Measurements from ENCODE around the gene IHH.

Gene IHH

GRCh38 chr2:219022616-219023015 is 38.1 kb downstream of the IHH start:
- no peak overlapping the region for H2BK15ac ChIP-seq (ENCODE audit: low read length)
- no peaks in the 10 kb centered on the region for H3K36me3 ChIP-seq (replicated peaks in 1 of 2; ENCODE audit: control insufficient read depth in 2 of 2, insufficient read depth in 2 of 2, low read length in 2 of 2)
- no peak overlapping the region for H4K8ac ChIP-seq (ENCODE audit: low read depth, low read length)
- H3K4me2 ChIP-seq (ENCODE audit: insufficient read depth, low read length, poor library complexity, severe bottlenecking) = no peak overlapping the region
- no peak for DNase-seq (ENCODE audit: low spot score)
- H3K9me3 ChIP-seq (replicated peaks in 1 of 2; ENCODE audit: control insufficient read depth in 2 of 2, insufficient read depth in 1 of 2, low read depth in 1 of 2, low read length in 2 of 2) = no peaks in the 10 kb centered on the region
- H4K91ac ChIP-seq (ENCODE audit: low read depth, low read length, poor library complexity) = no peak overlapping the region
- peak overlapping the region; percentile 23 for H2AK5ac ChIP-seq (ENCODE audit: low read depth, low read length)
- no peak overlapping the region for H3K9ac ChIP-seq (ENCODE audit: low read depth, low read length, poor library complexity)
- H3K79me1 ChIP-seq (ENCODE audit: low read depth, low read length) = no peaks in the 10 kb centered on the region
- H3K4me3 ChIP-seq (ENCODE audit: low read length in 2 of 2) = no peak overlapping the region
- no peak overlapping the region for H3K27ac ChIP-seq (replicated peaks; ENCODE audit: low read length)
- no peak overlapping the region for H2BK5ac ChIP-seq (ENCODE audit: low read length)
- H3K4me1 ChIP-seq (ENCODE audit: control insufficient read depth in 2 of 2, insufficient read depth in 1 of 2, low read depth in 1 of 2, low read length in 2 of 2) = peaks cover 4 to 13% of the 10 kb centered on the region in 2 donors
- WGBS, 2 donors (ENCODE audit: extremely low coverage in 2 of 2, insufficient read length in 2 of 2, insufficient replicate concordance in 1 of 2) = no CpG with 5 or more reads among the region's 5 CpGs
- H2AFZ ChIP-seq (ENCODE audit: low read length) = no peak overlapping the region
- no peak overlapping the region for H3K14ac ChIP-seq (ENCODE audit: low read length)
- no peak overlapping the region for H3K4ac ChIP-seq (ENCODE audit: low read length)
- H3K27me3 ChIP-seq (ENCODE audit: control insufficient read depth in 3 of 3, insufficient read depth in 3 of 3, low read depth in 1 of 3, low read length in 3 of 3) = peaks cover 0 to 80% (median 2%) of the 10 kb centered on the region in 3 experiments
- H3K23ac ChIP-seq (ENCODE audit: low read depth, low read length, poor library complexity) = no peak overlapping the region
- H3K18ac ChIP-seq (ENCODE audit: low read length) = no peak overlapping the region
- no peak overlapping the region for H2BK120ac ChIP-seq (ENCODE audit: low read depth, low read length)
- H2BK12ac ChIP-seq (ENCODE audit: low read length) = no peak overlapping the region

GRCh38 chr2:219022041-219022440 is 38.7 kb downstream of the IHH start:
- no peak overlapping the region for H3K4ac ChIP-seq (ENCODE audit: low read length)
- H2BK15ac ChIP-seq (ENCODE audit: low read length) = peak overlapping the region; percentile 56
- H3K4me2 ChIP-seq (ENCODE audit: insufficient read depth, low read length, poor library complexity, severe bottlenecking) = no peak overlapping the region
- no peak overlapping the region for H3K4me3 ChIP-seq (ENCODE audit: low read length in 2 of 2)
- H2AK5ac ChIP-seq (ENCODE audit: low read depth, low read length) = peak overlapping the region; percentile 13
- no peak for DNase-seq (ENCODE audit: low spot score)
- H3K14ac ChIP-seq (ENCODE audit: low read length) = peak overlapping the region; percentile 42
- H3K79me1 ChIP-seq (ENCODE audit: low read depth, low read length) = no peaks in the 10 kb centered on the region
- H2BK12ac ChIP-seq (ENCODE audit: low read length) = no peak overlapping the region
- H3K9ac ChIP-seq (ENCODE audit: low read depth, low read length, poor library complexity) = no peak overlapping the region
- no peak overlapping the region for H4K91ac ChIP-seq (ENCODE audit: low read depth, low read length, poor library complexity)
- no peaks in the 10 kb centered on the region for H3K9me3 ChIP-seq (replicated peaks in 1 of 2; ENCODE audit: control insufficient read depth in 2 of 2, insufficient read depth in 1 of 2, low read depth in 1 of 2, low read length in 2 of 2)
- no peak overlapping the region for H4K8ac ChIP-seq (ENCODE audit: low read depth, low read length)
- no peak overlapping the region for H3K23ac ChIP-seq (ENCODE audit: low read depth, low read length, poor library complexity)
- WGBS, 2 donors (ENCODE audit: extremely low coverage in 2 of 2, insufficient read length in 2 of 2, insufficient replicate concordance in 1 of 2) = no CpG with 5 or more reads among the region's 12 CpGs
- no peak overlapping the region for H2BK120ac ChIP-seq (ENCODE audit: low read depth, low read length)
- no peak overlapping the region for H2AFZ ChIP-seq (ENCODE audit: low read length)
- no peak overlapping the region for H3K27ac ChIP-seq (replicated peaks; ENCODE audit: low read length)
- peak overlapping the region; percentile 29 for H3K18ac ChIP-seq (ENCODE audit: low read length)
- H3K27me3 ChIP-seq (ENCODE audit: control insufficient read depth in 3 of 3, insufficient read depth in 3 of 3, low read depth in 1 of 3, low read length in 3 of 3) = peaks cover 0 to 83% (median 2%) of the 10 kb centered on the region in 3 experiments
- H2BK5ac ChIP-seq (ENCODE audit: low read length) = no peak overlapping the region
- H3K36me3 ChIP-seq (replicated peaks in 1 of 2; ENCODE audit: control insufficient read depth in 2 of 2, insufficient read depth in 2 of 2, low read length in 2 of 2) = no peaks in the 10 kb centered on the region
- H3K4me1 ChIP-seq (ENCODE audit: control insufficient read depth in 2 of 2, insufficient read depth in 1 of 2, low read depth in 1 of 2, low read length in 2 of 2) = peaks cover 4 to 13% of the 10 kb centered on the region in 2 donors

GRCh38 chr2:219021591-219021990 is 39.1 kb downstream of the IHH start:
- H3K4me2 ChIP-seq (ENCODE audit: insufficient read depth, low read length, poor library complexity, severe bottlenecking) = no peak overlapping the region
- peaks cover 4 to 13% of the 10 kb centered on the region in 2 donors for H3K4me1 ChIP-seq (ENCODE audit: control insufficient read depth in 2 of 2, insufficient read depth in 1 of 2, low read depth in 1 of 2, low read length in 2 of 2)
- H3K36me3 ChIP-seq (replicated peaks in 1 of 2; ENCODE audit: control insufficient read depth in 2 of 2, insufficient read depth in 2 of 2, low read length in 2 of 2) = no peaks in the 10 kb centered on the region
- H4K8ac ChIP-seq (ENCODE audit: low read depth, low read length) = no peak overlapping the region
- H2BK120ac ChIP-seq (ENCODE audit: low read depth, low read length) = no peak overlapping the region
- H2AFZ ChIP-seq (ENCODE audit: low read length) = no peak overlapping the region
- H2BK15ac ChIP-seq (ENCODE audit: low read length) = peak overlapping the region; percentile 56
- peak overlapping the region; percentile 42 for H3K14ac ChIP-seq (ENCODE audit: low read length)
- peak overlapping the region; percentile 13 for H2AK5ac ChIP-seq (ENCODE audit: low read depth, low read length)
- H3K4me3 ChIP-seq (ENCODE audit: low read length in 2 of 2) = no peak overlapping the region
- H3K27me3 ChIP-seq (ENCODE audit: control insufficient read depth in 3 of 3, insufficient read depth in 3 of 3, low read depth in 1 of 3, low read length in 3 of 3) = peaks cover 0 to 83% (median 2%) of the 10 kb centered on the region in 3 experiments
- no peak overlapping the region for H3K23ac ChIP-seq (ENCODE audit: low read depth, low read length, poor library complexity)
- H2BK12ac ChIP-seq (ENCODE audit: low read length) = no peak overlapping the region
- peak overlapping the region; percentile 68 for H2BK5ac ChIP-seq (ENCODE audit: low read length)
- H3K79me1 ChIP-seq (ENCODE audit: low read depth, low read length) = no peaks in the 10 kb centered on the region
- H3K9ac ChIP-seq (ENCODE audit: low read depth, low read length, poor library complexity) = no peak overlapping the region
- H3K9me3 ChIP-seq (replicated peaks in 1 of 2; ENCODE audit: control insufficient read depth in 2 of 2, insufficient read depth in 1 of 2, low read depth in 1 of 2, low read length in 2 of 2) = no peaks in the 10 kb centered on the region
- H3K18ac ChIP-seq (ENCODE audit: low read length) = peak overlapping the region; percentile 29
- no peak overlapping the region for H3K4ac ChIP-seq (ENCODE audit: low read length)
- no peak for DNase-seq (ENCODE audit: low spot score)
- WGBS, 2 donors (ENCODE audit: extremely low coverage in 2 of 2, insufficient read length in 2 of 2, insufficient replicate concordance in 1 of 2) = no CpG with 5 or more reads among the region's 9 CpGs
- no peak overlapping the region for H3K27ac ChIP-seq (replicated peaks; ENCODE audit: low read length)
- peak overlapping the region; percentile 70 for H4K91ac ChIP-seq (ENCODE audit: low read depth, low read length, poor library complexity)

- Histone ChIP-seq H3K14ac (ENCODE audit: low read length) (peak overlapping the region; percentile 82), H3K23ac (ENCODE audit: low read depth, low read length, poor library complexity) (peak overlapping the region; percentile 31), H3K4me1 (ENCODE audit: control insufficient read depth in 2 of 2, insufficient read depth in 1 of 2, low read depth in 1 of 2, low read length in 2 of 2) (peaks cover 4 to 10% of the 10 kb centered on the region in 2 donors), H3K79me1 (ENCODE audit: low read depth, low read length) (no peaks in the 10 kb centered on the region), H3K27ac (replicated peaks; ENCODE audit: low read length) (no peak overlapping the region), H2BK12ac (ENCODE audit: low read length) (no peak overlapping the region), H3K27me3 (ENCODE audit: control insufficient read depth in 3 of 3, insufficient read depth in 3 of 3, low read depth in 1 of 3, low read length in 3 of 3) (peaks cover 0 to 78% (median 2%) of the 10 kb centered on the region in 3 experiments), H2AFZ (ENCODE audit: low read length) (no peak overlapping the region), H3K4me2 (ENCODE audit: insufficient read depth, low read length, poor library complexity, severe bottlenecking) (no peak overlapping the region), H3K36me3 (replicated peaks in 1 of 2; ENCODE audit: control insufficient read depth in 2 of 2, insufficient read depth in 2 of 2, low read length in 2 of 2) (no peaks in the 10 kb centered on the region), H3K18ac (ENCODE audit: low read length) (peak overlapping the region; percentile 38), H4K91ac (ENCODE audit: low read depth, low read length, poor library complexity) (peak overlapping the region; percentile 70), H2BK120ac (ENCODE audit: low read depth, low read length) (no peak overlapping the region), H4K8ac (ENCODE audit: low read depth, low read length) (no peak overlapping the region), H2BK5ac (ENCODE audit: low read length) (peak overlapping the region; percentile 68), H2BK15ac (ENCODE audit: low read length) (peak overlapping the region; percentile 15), H3K9me3 (replicated peaks in 1 of 2; ENCODE audit: control insufficient read depth in 2 of 2, insufficient read depth in 1 of 2, low read depth in 1 of 2, low read length in 2 of 2) (no peaks in the 10 kb centered on the region), H2AK5ac (ENCODE audit: low read depth, low read length) (no peak overlapping the region), H3K9ac (ENCODE audit: low read depth, low read length, poor library complexity) (peak overlapping the region; percentile 30), H3K4ac (ENCODE audit: low read length) (no peak overlapping the region), H3K4me3 (ENCODE audit: low read length in 2 of 2) (no peak overlapping the region)
- no CpG with 5 or more reads among the region's 11 CpGs for WGBS, 2 donors (ENCODE audit: extremely low coverage in 2 of 2, insufficient read length in 2 of 2, insufficient replicate concordance in 1 of 2)
- DNase-seq (ENCODE audit: low spot score) = no peak
These were observed 39.9 kb downstream of the IHH start for GRCh38 chr2:219020604-219021365.

All from neuronal stem cell (in vitro differentiated cells).